GM18507 (cell line): ENCODE measurements around the gene RPEL1.
"Not testable (repeated sequence)": the region's sequence is repeated elsewhere in the genome, so short reads cannot be mapped to it uniquely, and the experiment has no call there.

Experiments used
- DNase-seq: peaks from one replicate; pipeline ENCODE4 v3.0.0; 2011; ENCODE audit warnings: low read depth; ENCODE audit not compliant: insufficient read length; ENCODE audit errors: extremely low spot score
- FAIRE-seq: peaks from 2 replicates; lab custom pipeline; 2011; peaks lifted over from hg19 to GRCh38; lab: Jason Lieb, UNC

The RPEL1 gene

DNA sequence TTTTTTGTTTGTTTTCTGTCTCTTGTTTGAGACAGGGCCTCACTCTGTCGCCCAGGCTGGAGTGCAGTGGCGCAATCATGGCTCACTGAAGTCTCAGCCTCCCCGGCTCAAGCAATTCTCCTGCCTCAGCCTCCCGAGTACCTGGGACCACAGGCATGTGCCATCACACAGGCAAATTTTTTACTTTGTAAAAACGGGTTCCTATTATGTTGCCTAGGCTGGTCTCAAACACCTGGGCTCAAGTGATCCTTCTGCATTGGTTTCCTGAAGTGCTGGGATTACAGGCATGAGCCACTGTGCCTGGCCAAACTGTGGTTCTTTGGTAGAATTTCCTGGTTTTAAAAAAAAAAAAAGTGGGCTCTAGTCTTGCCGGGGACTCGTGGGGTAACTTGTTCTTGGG is at the start of gene RPEL1:
Gene RPEL1 (plus strand): TSS at position 301 of the 400 bp plus-strand sequence. CDS start 110 bp downstream, outside the sequence.
- not testable (repeated sequence) for DNase-seq, FAIRE-seq

- no peak for DNase-seq
- no peak for FAIRE-seq
Measured at GRCh38 chr10:103196516-103196915, 49.2 kb upstream of the RPEL1 start.

DNA sequence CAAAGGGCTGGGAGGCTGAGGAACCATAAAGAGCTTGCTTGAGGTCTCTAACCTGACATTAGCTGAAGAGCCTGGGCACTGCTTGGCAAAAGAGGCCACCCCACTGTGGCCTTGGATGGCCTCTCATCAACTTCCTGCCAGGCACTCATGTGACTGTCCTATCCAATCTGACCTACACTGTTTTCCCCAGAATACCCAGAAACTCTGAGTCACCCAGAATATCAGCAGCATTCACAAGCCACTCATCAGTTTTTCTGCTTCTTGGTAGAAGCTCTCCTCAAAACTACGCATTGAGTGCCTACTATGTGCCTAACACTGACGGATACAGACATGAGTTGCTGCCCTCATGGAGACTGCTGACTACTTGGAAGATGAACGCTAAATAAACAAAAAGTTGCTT is 48.5 kb upstream of the RPEL1 start:
- FAIRE-seq (no peak), DNase-seq (no peak)

GRCh38 chr10:103197903-103198302 is 47.8 kb upstream of the RPEL1 start:
- no peak for FAIRE-seq

GRCh38 chr10:103198648-103199047 is 47.0 kb upstream of the RPEL1 start:
- FAIRE-seq (no peak), DNase-seq (no peak)

More at GRCh38 chr10:103197903-103198302, 47.8 kb upstream of the RPEL1 start:
- no peak for DNase-seq

DNA sequence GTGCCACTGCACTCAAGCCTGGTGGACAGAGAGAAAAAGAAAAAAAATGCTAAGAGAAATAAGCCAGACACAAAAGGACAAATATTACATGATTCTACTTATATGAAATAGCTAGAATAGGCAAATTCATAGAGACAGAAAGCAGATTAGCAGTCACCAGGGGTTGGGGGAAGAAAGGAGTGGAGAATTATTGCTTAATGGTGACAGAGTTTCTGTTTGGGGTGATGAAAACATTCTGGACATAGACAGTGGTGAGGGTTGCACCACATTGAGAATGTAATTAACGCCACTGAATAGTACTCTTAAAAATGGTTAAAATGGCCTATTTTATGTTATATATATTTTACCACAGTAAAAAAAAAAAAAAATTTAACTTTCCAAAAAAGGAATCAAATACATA is 46.2 kb upstream of the RPEL1 start:
- no peak for FAIRE-seq
- no peak for DNase-seq

- DNase-seq = no peak
- FAIRE-seq = no peak
Measured at GRCh38 chr10:103202319-103202718, 43.4 kb upstream of the RPEL1 start.

DNA sequence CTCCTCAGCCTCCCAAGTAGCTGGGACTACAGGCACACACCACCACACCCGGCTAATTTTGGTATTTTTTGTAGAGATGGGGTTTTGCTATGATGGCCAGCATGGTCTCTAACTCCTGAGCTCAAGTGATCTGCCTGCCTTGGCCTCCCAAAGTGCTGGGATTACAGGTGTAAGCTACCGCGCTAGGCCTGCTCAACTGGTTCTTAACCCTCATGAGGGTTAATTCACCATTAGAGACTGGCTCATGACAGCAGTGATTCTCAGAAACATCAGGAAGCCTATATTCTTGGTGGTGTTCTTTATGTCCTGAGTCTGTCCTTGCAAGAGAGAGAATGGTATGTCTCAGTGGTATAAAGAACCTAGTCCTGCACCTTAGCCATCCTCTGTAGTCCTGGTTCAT is 42.2 kb upstream of the RPEL1 start:
- FAIRE-seq (no peak), DNase-seq (no peak)

DNA sequence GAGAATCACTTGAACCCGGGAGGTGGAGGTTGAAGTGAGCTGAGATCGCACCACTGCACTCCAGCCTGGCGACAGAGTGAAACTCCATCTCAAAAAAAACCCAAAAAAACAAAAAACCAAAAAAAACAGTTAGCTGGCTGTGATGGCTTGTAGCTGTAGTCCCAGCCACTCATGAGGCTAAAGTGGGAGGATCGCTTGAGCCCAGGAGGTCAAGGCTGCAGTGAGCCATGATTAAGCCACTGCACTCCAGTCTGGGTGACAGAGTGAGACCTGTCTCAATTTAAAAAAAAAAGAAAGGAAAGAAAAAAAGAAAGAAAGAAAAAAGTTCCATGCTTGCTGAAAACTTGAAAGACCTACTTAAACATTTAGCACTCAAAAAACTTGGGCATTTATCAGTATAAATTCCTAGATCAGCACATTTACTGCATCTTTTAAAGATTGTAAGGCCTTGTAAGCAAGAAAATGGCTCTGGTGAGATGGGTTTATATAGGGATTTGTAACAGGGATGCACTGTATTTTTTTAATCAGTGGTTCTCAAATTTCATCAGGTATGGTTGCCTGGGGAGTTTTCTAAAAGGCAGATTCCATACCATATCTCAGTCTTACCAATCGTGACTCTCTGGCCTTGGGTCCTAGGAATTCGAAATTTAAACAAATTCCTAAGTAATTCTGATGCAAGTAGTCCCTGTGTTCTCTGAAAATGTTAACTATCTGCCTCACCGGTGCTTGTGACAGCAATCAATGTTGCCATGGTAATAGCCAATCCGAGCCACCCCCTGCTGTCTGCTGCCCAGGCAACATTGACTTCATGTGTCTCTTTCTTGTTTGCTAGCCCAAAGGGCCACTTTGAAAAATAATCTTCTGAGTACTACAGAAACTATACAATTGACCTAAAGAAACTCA is 41.1 kb upstream of the RPEL1 start:
- DNase-seq = no peak
- no peak for FAIRE-seq

DNA sequence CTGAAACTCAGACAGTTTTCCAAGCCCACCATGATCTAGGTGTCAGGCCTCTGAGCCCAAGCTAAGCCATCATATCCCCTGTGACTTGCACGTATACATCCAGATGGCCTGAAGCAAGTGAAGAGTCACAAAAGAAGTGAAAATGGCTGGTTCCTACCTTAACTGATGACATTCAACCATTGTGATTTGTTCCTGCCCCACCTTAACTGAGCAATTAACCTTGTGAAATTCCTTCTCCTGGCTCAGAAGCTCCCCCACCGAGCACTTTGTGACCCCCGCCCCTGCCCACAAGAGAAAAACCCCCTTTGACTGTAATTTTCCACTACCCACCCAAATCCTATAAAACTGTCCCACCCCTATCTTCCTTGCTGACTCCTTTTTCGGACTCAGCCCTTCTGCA is 40.3 kb upstream of the RPEL1 start:
- DNase-seq, FAIRE-seq: not testable (repeated sequence)

DNA sequence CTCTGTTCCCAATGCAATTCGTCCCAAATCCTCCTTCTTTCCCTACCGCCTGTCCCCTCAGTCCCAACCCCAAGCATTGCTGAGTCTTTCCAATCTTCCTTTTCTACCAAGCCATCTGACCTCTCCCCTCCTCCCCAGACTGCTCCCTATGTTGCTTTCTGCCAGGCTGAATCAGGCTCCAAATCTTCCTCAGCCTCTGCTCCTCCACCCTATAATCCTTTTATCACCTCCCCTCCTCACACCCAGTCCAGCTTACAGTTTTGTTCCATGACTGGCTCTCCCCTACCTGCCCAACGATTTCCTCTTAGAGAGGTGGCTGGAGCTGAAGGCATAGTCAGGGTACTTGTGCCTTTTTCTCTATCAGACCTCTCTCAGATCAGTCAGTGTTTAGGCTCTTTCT is 39.0 kb upstream of the RPEL1 start:
- not testable (repeated sequence) for FAIRE-seq, DNase-seq

- DNase-seq (no peak), FAIRE-seq (no peak)
Measured at GRCh38 chr10:103207141-103207540, 38.5 kb upstream of the RPEL1 start.

- not testable (repeated sequence) for FAIRE-seq, DNase-seq
Measured at GRCh38 chr10:103207643-103208042, 38.0 kb upstream of the RPEL1 start.

GRCh38 chr10:103210262-103210661 is 35.4 kb upstream of the RPEL1 start:
- not testable (repeated sequence) for DNase-seq, FAIRE-seq

- no peak for FAIRE-seq
- DNase-seq = no peak
Measured at GRCh38 chr10:103215601-103216000, 30.1 kb upstream of the RPEL1 start.

GRCh38 chr10:103216362-103216761 is 29.3 kb upstream of the RPEL1 start:
- not testable (repeated sequence) for DNase-seq

DNA sequence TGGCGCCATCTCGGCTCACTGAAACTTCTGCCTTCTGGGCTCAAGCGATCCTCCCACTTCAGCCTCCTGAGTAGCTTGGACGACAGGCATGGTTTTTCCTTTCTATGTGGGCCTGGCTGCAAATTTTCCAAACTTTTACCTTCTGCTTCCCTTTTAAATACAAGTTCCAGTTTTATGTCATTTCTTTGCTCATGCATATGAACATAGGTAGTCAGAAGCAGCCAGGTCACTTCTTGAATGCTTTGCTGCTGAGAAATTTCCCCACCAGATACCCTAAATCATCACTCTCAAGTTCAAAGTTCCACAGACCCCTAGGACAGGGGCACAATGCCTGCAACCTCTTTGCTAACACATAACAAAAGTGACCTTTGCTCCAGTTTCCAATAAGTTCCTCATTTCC is 21.6 kb upstream of the RPEL1 start:
- no peak for DNase-seq
- FAIRE-seq = no peak

More at GRCh38 chr10:103216362-103216761, 29.3 kb upstream of the RPEL1 start:
- not testable (repeated sequence) for FAIRE-seq

- not testable (repeated sequence) for FAIRE-seq, DNase-seq
Measured at GRCh38 chr10:103224721-103225120, 21.0 kb upstream of the RPEL1 start.

DNA sequence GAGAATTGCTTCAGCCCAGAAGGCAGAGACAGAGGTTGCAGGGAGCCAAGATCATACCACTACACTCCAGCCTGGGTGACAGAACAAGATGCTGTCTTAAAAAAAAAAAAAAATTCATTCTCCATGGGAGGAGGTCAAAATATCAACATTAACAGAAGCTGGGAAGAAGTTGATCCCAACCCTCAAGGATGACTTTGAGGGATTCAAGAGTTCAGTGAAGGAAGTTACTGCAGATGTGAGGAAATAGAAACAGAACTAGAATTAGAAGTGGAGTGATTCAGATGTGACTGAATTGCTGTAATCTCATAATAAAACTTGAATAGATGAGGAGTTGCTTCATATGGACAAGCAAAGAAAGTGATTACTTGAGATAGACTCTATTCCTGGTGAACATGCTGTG is 19.7 kb upstream of the RPEL1 start:
- DNase-seq (no peak), FAIRE-seq (no peak)

- FAIRE-seq (no peak), DNase-seq (no peak)
Measured at GRCh38 chr10:103227416-103227815, 18.3 kb upstream of the RPEL1 start.

- no peak for DNase-seq
- FAIRE-seq = no peak
Measured at GRCh38 chr10:103231047-103231551, 14.6 kb upstream of the RPEL1 start.
